CD4-positive, alpha-beta T cell treated with Interleukin-4 for 1 hour (primary cell): Measurements from ENCODE around the gene MKS1.

Source experiments
- DNase-seq, 2 donors: peaks; one replicate each; pipeline ENCODE4 v3.0.0-alpha.2; 2020 to 2022

The MKS1 gene

GRCh38 chr17:58196610-58197009 is 22.4 kb downstream of the MKS1 start:
- no peak for DNase-seq

- DNase-seq: no peak
These were observed 23.4 kb downstream of the MKS1 start for GRCh38 chr17:58195518-58196123.

GRCh38 chr17:58193641-58194255 is 25.3 kb downstream of the MKS1 start:
- no peak for DNase-seq

GRCh38 chr17:58192612-58193011 is 26.4 kb downstream of the MKS1 start, which contains the start of gene EPX:
EPX (plus strand) TSS chr17:58192726; CDS start chr17:58192847, 121 bp downstream.
- DNase-seq: no peak

- DNase-seq: no peak
These were observed 27.7 kb downstream of the MKS1 start for GRCh38 chr17:58191241-58191896.

GRCh38 chr17:58189436-58190146 is 29.5 kb downstream of the MKS1 start:
- DNase-seq: no peak

- no peak for DNase-seq
These were observed 31.4 kb downstream of the MKS1 start for GRCh38 chr17:58187675-58188074.

GRCh38 chr17:58187063-58187462 is 32.0 kb downstream of the MKS1 start:
- no peak for DNase-seq

- no peak for DNase-seq
These were observed 32.5 kb downstream of the MKS1 start for GRCh38 chr17:58186591-58186990.

GRCh38 chr17:58184986-58185761 is 33.9 kb downstream of the MKS1 start:
- no peak for DNase-seq

GRCh38 chr17:58184308-58184985 is 34.6 kb downstream of the MKS1 start:
- DNase-seq: no peak

GRCh38 chr17:58183514-58183913 is 35.5 kb downstream of the MKS1 start:
- DNase-seq: no peak

GRCh38 chr17:58181796-58182195 is 37.3 kb downstream of the MKS1 start:
- no peak for DNase-seq

- DNase-seq: no peak
These were observed 42.9 kb downstream of the MKS1 start for GRCh38 chr17:58176200-58176599.

GRCh38 chr17:58174871-58175270 is 44.2 kb downstream of the MKS1 start:
- DNase-seq: no peak

- DNase-seq: peak; percentile 56 to 79
These were observed 46.5 kb downstream of the MKS1 start for GRCh38 chr17:58172369-58173071.

GRCh38 chr17:58170622-58171021 is 48.4 kb downstream of the MKS1 start:
- DNase-seq: peak in 1 of 2 donors; percentile 34

GRCh38 chr17:58166682-58167081 is 52.4 kb downstream of the MKS1 start, which contains the start of gene OR4D2:
OR4D2 (plus strand) TSS chr17:58166982; CDS start chr17:58169656, 2,674 bp downstream.
- no peak for DNase-seq

- no peak for DNase-seq
These were observed 53.1 kb downstream of the MKS1 start for GRCh38 chr17:58165981-58166380.

- DNase-seq: no peak
These were observed 57.5 kb downstream of the MKS1 start for GRCh38 chr17:58161566-58161965.

GRCh38 chr17:58158181-58158580 is 60.9 kb downstream of the MKS1 start:
- DNase-seq: no peak
